Hepatocyte (in vitro differentiated cells): Measurements from ENCODE around the gene HIBCH. TPM values are rescaled to one million over a fixed set of nuclear protein-coding genes. Genes with fewer than 3 reads are reported as not detected.
"Not testable (repeated sequence)": the region's sequence is repeated elsewhere in the genome, so short reads cannot be mapped to it uniquely, and the experiment has no call there.

Experiments used
- DNase-seq: peaks from one replicate; pipeline ENCODE4 v3.0.0-alpha.2; 2016; ENCODE audit warnings: low spot score
- H2AFZ ChIP-seq: fragments of 200-600 bp; sonication (generic); 2 replicates; pipeline ENCODE4 v1.6.0; 2016; ENCODE audit warnings: antibody characterized with exemption, mild to moderate bottlenecking
- H3K27ac ChIP-seq: fragments of 200-600 bp; sonication (generic); 2 replicates; pipeline ENCODE4 v1.5.1; 2016; ENCODE audit warnings: mild to moderate bottlenecking
- H3K27me3 ChIP-seq: fragments of 200-600 bp; sonication (generic); 2 replicates; pipeline ENCODE4 v1.6.1; 2016
- H3K36me3 ChIP-seq: fragments of 200-600 bp; sonication (generic); replicated peaks from 2 replicates; pipeline ENCODE4 v1.5.1; 2016; ENCODE audit warnings: low read depth; ENCODE audit not compliant: insufficient read depth
- H3K4me1 ChIP-seq: fragments of 200-600 bp; sonication (generic); 2 replicates; pipeline ENCODE4 v1.5.1; 2016; ENCODE audit warnings: mild to moderate bottlenecking, moderate library complexity; ENCODE audit not compliant: insufficient read depth
- H3K4me2 ChIP-seq: fragments of 200-600 bp; sonication (generic); 2 replicates; pipeline ENCODE4 v1.6.0; 2016
- H3K4me3 ChIP-seq: fragments of 200-600 bp; sonication (generic); 2 replicates; pipeline ENCODE4 v1.5.1; 2016; ENCODE audit warnings: mild to moderate bottlenecking
- H3K79me2 ChIP-seq: fragments of 200-600 bp; sonication (generic); 2 replicates; pipeline ENCODE4 v1.6.0; 2017; ENCODE audit warnings: mild to moderate bottlenecking
- H3K9me2 ChIP-seq: fragments of 200-600 bp; sonication (generic); replicated peaks from 2 replicates; pipeline ENCODE4 v1.6.0; 2017; ENCODE audit warnings: mild to moderate bottlenecking; ENCODE audit not compliant: insufficient read depth
- H3K9me3 ChIP-seq: fragments of 200-600 bp; sonication (generic); 2 replicates; pipeline ENCODE4 v1.5.1; 2016; ENCODE audit warnings: low read depth, mild to moderate bottlenecking
- H4K20me1 ChIP-seq: fragments of 200-600 bp; sonication (generic); 2 replicates; pipeline ENCODE4 v1.6.0; 2016; ENCODE audit warnings: mild to moderate bottlenecking; ENCODE audit not compliant: insufficient read depth, poor library complexity, severe bottlenecking
- EZH2 ChIP-seq: fragments of 200-600 bp; sonication (generic); IDR thresholded peaks from 2 replicates; pipeline ENCODE4 v1.6.1; 2016; ENCODE audit warnings: antibody characterized with exemption, mild to moderate bottlenecking, borderline replicate concordance
- EZH2phosphoT487 ChIP-seq: fragments of 200-600 bp; sonication (generic); IDR thresholded peaks from one replicate; pipeline ENCODE4 v1.6.1; 2018; ENCODE audit warnings: antibody characterized with exemption, mild to moderate bottlenecking, low read depth, moderate library complexity; ENCODE audit not compliant: unreplicated experiment, severe bottlenecking
- WGBS: methylation state at CpG from one replicate; pipeline ENCODE4 v1.1.6; 2016; ENCODE audit warnings: low lambda C conversion rate; ENCODE audit errors: missing lambda C conversion rate; 5-methylcytosine and 5-hydroxymethylcytosine counted together
- polyA plus RNA-seq: library from polyadenylated mRNA; unstranded; fragments of >200 nt; fragmentation: Nextera tagmentation; extraction: Ambion mirVana; gene quantifications from 2 replicates; pipeline ENCODE4 v1.2.1, GENCODE V29; 2016
- total RNA-seq: library from RNA; depleted of rRNA; stranded (reverse); fragments of >200 nt; gene quantifications from 2 replicates; pipeline ENCODE4 v1.2.3, GENCODE V29; 2014
- TF ChIP-seq, protein P1 (sequence below): fragments of 200-600 bp; sonication (generic); IDR thresholded peaks from 2 replicates; pipeline ENCODE4 v1.5.1; 2016; ENCODE audit warnings: antibody characterized with exemption, mild to moderate bottlenecking; ENCODE audit not compliant: poor library complexity

The HIBCH gene
- total and polyA plus RNA-seq, 2 experiments from 2014 or later, result 30.9 to 57.0 TPM

DNA sequence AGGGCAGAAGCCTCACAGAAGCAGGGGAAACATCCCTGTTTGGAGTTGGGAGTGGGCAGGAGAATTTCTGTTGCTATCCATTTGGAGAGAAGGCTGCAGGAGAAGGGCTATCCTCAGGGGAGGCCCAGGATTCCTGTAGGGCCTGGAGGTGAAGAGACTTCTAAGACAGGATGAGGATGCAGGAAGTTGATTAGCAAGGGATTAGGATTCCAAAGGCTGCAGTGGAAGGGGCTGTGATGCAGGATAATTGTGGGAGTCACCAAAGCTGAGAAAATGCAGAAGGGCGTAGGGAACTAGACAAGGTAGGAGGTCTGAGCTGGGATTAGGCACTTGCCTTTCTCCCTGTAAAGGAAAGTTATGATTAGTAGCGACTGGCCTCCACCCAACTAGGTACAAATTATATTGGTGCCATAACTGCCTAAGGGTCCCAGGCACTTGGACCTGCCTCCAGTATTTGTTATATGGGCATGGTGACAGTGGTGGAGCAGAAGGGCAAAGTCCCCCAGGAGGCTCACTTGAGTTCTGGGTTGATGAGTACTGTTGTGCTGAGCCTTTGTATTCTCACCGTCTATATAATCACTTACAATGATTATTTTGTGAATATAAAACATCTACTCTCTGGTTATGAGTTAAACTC lies 160.7 kb downstream of the HIBCH start:
- WGBS, result 93% methylated on average over 3 of the region's 3 CpGs
- Histone ChIP-seq H3K9me3 (no peaks in the 10 kb centered on the region), H3K4me2 (no peak overlapping the region), H3K9me2 (no peaks in the 10 kb centered on the region), H3K4me1 (no peaks in the 10 kb centered on the region), H3K27me3 (no peaks in the 10 kb centered on the region), H2AFZ (no peak overlapping the region), H4K20me1 (no peaks in the 10 kb centered on the region), H3K27ac (no peak overlapping the region), H3K4me3 (no peak overlapping the region), H3K36me3 (no peaks in the 10 kb centered on the region), H3K79me2 (no peaks in the 10 kb centered on the region)
- DNase-seq, result no peak
- TF ChIP-seq, protein P1, sequence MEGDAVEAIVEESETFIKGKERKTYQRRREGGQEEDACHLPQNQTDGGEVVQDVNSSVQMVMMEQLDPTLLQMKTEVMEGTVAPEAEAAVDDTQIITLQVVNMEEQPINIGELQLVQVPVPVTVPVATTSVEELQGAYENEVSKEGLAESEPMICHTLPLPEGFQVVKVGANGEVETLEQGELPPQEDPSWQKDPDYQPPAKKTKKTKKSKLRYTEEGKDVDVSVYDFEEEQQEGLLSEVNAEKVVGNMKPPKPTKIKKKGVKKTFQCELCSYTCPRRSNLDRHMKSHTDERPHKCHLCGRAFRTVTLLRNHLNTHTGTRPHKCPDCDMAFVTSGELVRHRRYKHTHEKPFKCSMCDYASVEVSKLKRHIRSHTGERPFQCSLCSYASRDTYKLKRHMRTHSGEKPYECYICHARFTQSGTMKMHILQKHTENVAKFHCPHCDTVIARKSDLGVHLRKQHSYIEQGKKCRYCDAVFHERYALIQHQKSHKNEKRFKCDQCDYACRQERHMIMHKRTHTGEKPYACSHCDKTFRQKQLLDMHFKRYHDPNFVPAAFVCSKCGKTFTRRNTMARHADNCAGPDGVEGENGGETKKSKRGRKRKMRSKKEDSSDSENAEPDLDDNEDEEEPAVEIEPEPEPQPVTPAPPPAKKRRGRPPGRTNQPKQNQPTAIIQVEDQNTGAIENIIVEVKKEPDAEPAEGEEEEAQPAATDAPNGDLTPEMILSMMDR, result no peak
- TF ChIP-seq EZH2phosphoT487 (no peak), EZH2 (no peak)

DNA sequence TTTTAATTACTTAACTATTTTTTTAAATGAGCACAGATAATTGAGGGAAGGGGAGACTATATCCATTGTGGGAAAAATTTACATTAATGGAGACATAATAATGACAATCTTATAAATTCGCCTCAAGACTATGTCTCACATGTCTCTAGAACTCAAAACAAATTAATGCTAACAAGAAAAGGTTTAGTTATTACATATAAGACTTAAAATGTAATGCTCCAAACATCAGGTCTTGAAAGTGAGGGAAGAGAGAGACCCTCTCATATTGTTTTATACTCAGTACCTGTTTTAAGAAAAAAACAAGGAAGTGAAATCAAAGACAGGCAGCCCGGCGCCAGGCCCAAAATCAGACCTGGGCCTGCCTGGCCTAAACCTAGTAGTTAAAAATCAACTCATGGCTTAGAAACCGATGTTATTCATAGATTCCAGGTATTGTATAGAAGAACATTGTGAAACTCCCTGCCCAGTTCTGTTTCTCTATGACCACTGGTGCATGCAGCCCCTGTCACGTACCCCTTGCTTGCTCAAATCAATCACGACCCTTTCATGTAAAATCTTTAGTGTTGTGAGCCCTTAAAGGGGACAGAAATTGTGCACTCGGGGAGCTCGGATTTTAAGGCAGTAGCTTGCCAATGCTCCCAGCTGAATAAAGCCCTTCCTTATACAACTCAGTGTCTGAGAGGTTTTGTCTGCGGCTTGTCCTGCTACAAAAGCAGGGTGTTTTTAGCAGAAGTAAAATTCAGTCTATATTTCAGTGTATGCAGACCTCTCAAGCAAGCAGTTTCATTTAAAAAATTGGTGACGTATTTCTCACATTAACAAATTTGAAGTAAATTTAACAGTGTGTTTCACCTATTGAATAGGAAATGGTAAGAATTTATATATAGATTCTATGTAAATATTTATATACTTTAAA lies 161.8 kb downstream of the HIBCH start:
- 87% methylated on average over 10 of the region's 10 CpGs for WGBS
- H3K9me2 ChIP-seq, result not testable (repeated sequence)

DNA sequence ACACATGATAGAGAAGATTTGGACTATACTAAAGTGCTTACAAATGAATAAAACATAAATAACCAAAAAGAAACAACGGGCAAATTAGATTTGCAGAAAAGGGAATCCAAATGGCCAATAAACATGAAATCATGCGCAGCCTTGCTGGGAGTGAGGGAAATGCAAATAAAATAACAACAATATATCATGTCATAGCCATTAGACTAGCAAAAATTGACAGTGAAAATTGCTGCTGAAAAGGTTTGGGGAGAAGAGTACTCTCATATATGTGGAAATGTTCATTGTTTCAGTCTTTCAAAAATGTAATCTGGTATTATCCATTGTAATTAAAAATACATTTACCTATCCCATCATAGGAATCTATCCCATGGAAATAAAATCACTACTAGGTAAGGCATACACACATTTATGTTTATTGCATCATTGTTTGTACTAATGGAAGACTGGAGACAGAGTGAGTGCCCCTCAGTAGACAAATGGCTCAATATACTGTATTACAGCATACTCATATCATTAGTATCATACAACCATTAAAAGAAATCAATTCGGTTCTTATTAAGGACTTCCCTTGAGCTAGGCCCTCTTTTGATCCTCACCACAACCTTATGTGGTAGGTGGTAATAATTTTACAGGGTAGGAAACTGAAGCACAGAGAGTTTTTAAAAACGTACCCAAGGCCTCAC lies 163.0 kb downstream of the HIBCH start:
- Histone ChIP-seq H4K20me1 (no peaks in the 10 kb centered on the region), H2AFZ (no peak overlapping the region), H3K36me3 (no peaks in the 10 kb centered on the region), H3K4me3 (no peak overlapping the region), H3K9me2 (no peaks in the 10 kb centered on the region), H3K27me3 (no peaks in the 10 kb centered on the region), H3K4me1 (no peaks in the 10 kb centered on the region), H3K27ac (no peak overlapping the region), H3K4me2 (no peak overlapping the region), H3K79me2 (no peaks in the 10 kb centered on the region), H3K9me3 (no peaks in the 10 kb centered on the region)
- WGBS, result 93% methylated on average over 4 of the region's 4 CpGs
- DNase-seq, result no peak
- TF ChIP-seq EZH2phosphoT487 (no peak), EZH2 (no peak)
- TF ChIP-seq, protein P1, result no peak

More for the DNA sequence above, 161.8 kb downstream of the HIBCH start:
- not testable (repeated sequence) for H3K36me3 ChIP-seq, DNase-seq, H3K79me2 ChIP-seq, H3K4me3 ChIP-seq, H3K9me3 ChIP-seq, H3K4me1 ChIP-seq, H4K20me1 ChIP-seq, H3K27ac ChIP-seq, H2AFZ ChIP-seq, H3K4me2 ChIP-seq, H3K27me3 ChIP-seq

Other genes with a start within 250 kb of the HIBCH start
- gene INPP1, start 23.8 kb upstream of the HIBCH start, total RNA-seq, result 11.1 and 13.0 TPM in 2 replicates
- 16.1 and 18.6 TPM in 2 replicates for gene INPP1, start 23.8 kb upstream of the HIBCH start, polyA plus RNA-seq
- 15.9 and 17.9 TPM in 2 replicates for gene MFSD6, start 88.5 kb upstream of the HIBCH start, total RNA-seq
- gene MFSD6, start 88.5 kb upstream of the HIBCH start, polyA plus RNA-seq, result 5.2 and 9.7 TPM in 2 replicates
- gene NEMP2, start 214.9 kb upstream of the HIBCH start, total RNA-seq, result 8.1 and 9.9 TPM in 2 replicates
- gene NEMP2, start 214.9 kb upstream of the HIBCH start, polyA plus RNA-seq, result 3.2 and 6.2 TPM in 2 replicates